Measurements from ENCODE around the gene SUSD3. TPM values are rescaled to one million over a fixed set of nuclear protein-coding genes. Genes with fewer than 3 reads are reported as not detected.
A peak's percentile ranks its signal among the peaks of the same experiment; 100 is the strongest.

Gene SUSD3
- 27.9 and 29.6 TPM in 2 replicates for total RNA-seq (2013; cell fraction: nucleolus; rRNA removed)
- total RNA-seq (2014; rRNA removed): 61.6 and 65.6 TPM in 2 replicates
- 26.9 and 29.8 TPM in 2 replicates for total RNA-seq (2014; rRNA removed; fragmentation: Illumina TruSeq; extraction: Trizol)
- total RNA-seq (2021): 37.6 and 39.8 TPM in 2 replicates
- 15.3 TPM for polyA plus RNA-seq (2011; ENCODE audit: low read depth)
- polyA plus RNA-seq (2011; rRNA removed): 60.0 and 92.0 TPM in 2 replicates
- 129 and 170 TPM in 2 replicates for polyA plus RNA-seq (2011; cell fraction: cytosol; rRNA removed)
- 83.1 and 109 TPM in 2 replicates for polyA plus RNA-seq (2011; cell fraction: nucleus; rRNA removed)
- polyA plus RNA-seq (2012): 25.7 and 33.6 TPM in 2 replicates
- 5.4 and 14.1 TPM in 2 replicates for polyA plus RNA-seq (2014; fragmentation: Illumina TruSeq; extraction: Trizol)
- 10 to 100 TPM in 1 of 2 experiments, 1 to 10 TPM in 1; 2.5 to 15.1 TPM for polyA plus RNA-seq (2014; fragmentation: Nextera tagmentation; extraction: Ambion mirVana)
- polyA plus RNA-seq (2014; rRNA removed): 72.4 and 79.6 TPM in 2 replicates
- polyA plus RNA-seq (2016; fragmentation: Nextera tagmentation; extraction: Ambion mirVana): 10 to 100 TPM; 30.9 to 31.3 TPM
- polyA minus RNA-seq (2011; rRNA and poly(A)+ RNA removed): 46.4 and 91.1 TPM in 2 replicates
- polyA minus RNA-seq (2011; cell fraction: cytosol; rRNA and poly(A)+ RNA removed): 31.3 and 42.8 TPM in 2 replicates
- polyA minus RNA-seq (2011; cell fraction: nucleus; rRNA and poly(A)+ RNA removed): 11.1 and 14.0 TPM in 2 replicates
- Bru-seq, nascent RNA: percentile 81 among the genes with signal in this experiment
- percentile 78 among the genes with signal in this experiment for BruChase-seq, experiment 1, labeled RNA remaining after a 6-hour chase
- percentile 77 among the genes with signal in this experiment for BruChase-seq, experiment 2, labeled RNA remaining after a 2-hour chase
- long read RNA-seq, experiment 1, transcript SUSD3-202 (5 exons, 1,195 nt): major isoform, 27 of 42 reads
- long read RNA-seq, experiment 1, partial matches to known transcripts: 2 of 42 reads
- long read RNA-seq, experiment 1, other reads (novel, unspliced or antisense): 10 of 42 reads
- long read RNA-seq, experiment 2, partial matches to known transcripts: 4 of 15 reads
- long read RNA-seq, experiment 2, other reads (novel, unspliced or antisense): 5 of 15 reads

DNA sequence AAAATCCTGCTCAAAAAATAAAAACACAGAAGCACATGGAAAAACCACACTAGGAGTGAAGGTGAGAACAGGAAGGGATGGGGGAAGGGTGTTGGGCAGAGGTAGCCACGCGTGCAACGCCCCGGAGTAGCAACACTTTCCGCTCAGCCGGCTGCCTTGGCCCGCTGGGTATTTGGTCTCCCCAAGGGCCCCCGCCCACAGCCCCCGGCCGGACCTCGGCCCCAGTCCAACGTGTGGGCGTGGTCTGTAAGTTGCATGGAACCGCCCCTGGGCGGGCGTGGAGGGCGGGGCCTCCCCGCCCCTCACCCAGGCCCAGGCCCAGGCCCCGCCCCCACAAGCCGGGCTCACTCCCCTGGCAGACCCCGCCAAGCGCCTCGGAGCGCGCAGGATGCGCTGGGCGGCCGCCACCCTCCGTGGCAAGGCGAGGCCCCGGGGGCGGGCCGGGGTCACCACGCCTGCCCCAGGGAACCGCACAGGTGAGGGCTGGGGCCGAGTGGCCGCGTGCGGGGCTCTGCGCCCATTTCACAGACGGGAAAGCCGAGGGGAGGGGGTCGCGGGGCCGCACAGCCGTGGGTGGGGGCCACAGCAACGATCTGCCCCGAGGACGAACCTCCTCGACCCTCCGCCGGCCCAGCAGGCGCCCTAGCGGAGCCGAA, at the start of gene SUSD3:
Gene SUSD3, plus strand, starts transcription at position 347 of the 656 bp plus-strand sequence. Its CDS starts 42 bp downstream, at position 389.
- DNase-seq (ENCODE audit: low read depth, low spot score) (peak; percentile 60), ATAC-seq (peak; percentile 77), FAIRE-seq (no peak)
- H3K9ac ChIP-seq (ENCODE audit: control insufficient read depth, insufficient read depth, low read length): peak within 1 kb of the TSS; percentile 93
- CTCF ChIA-PET: interaction anchor here (1.0 to 4.3 kb wide), 4 partner anchors 30 to 102 kb away, joined by 3 to 22 read pairs (median 4); no protein-coding TSS in a partner anchor
- H3K27ac ChIP-seq (ENCODE audit: control insufficient read depth, insufficient read depth): peak within 1 kb of the TSS; percentile 88
- no peaks in the 10 kb centered on the region for H3K27me3 ChIP-seq (replicated peaks in 1 of 2; ENCODE audit: control insufficient read depth in 2 of 2, insufficient read depth in 2 of 2, low read length in 1 of 2)
- peak within 1 kb of the TSS; percentile 81 for H3K4me3 ChIP-seq
- H3K79me2 ChIP-seq (ENCODE audit: control insufficient read depth, insufficient read depth, low read length): peaks cover 40% of the 10 kb centered on the region
- RAD21 ChIA-PET (ENCODE audit: unreplicated experiment): interaction anchor here (1.4 to 4.6 kb wide), 5 partner anchors 30 to 75 kb away, joined by 6 to 22 read pairs (median 9); partner anchors contain the start of gene NINJ1
- H2AFZ ChIP-seq (ENCODE audit: control insufficient read depth, low read depth, low read length): peak within 1 kb of the TSS; percentile 54
- BruUV-seq (replicated peaks): no TSS peak
- in situ Hi-C loops (cut with MboI): no loop called here
- SMC1A ChIA-PET (ENCODE audit: uncharacterized antibody, unreplicated experiment): interaction anchor here (0.9 to 3.2 kb wide), 6 partner anchors 29 to 70 kb away, joined by 3 to 15 read pairs (median 7); no protein-coding TSS in a partner anchor
- no peaks in the 10 kb centered on the region for H3K36me3 ChIP-seq (ENCODE audit: control insufficient read depth in 2 of 2, insufficient read depth in 2 of 2, low read length in 1 of 2)
- H3K9me3 ChIP-seq (replicated peaks; ENCODE audit: control insufficient read depth, insufficient read depth, low read length): no peaks in the 10 kb centered on the region
- peaks cover 48% of the 10 kb centered on the region for H3K4me1 ChIP-seq (ENCODE audit: control insufficient read depth, insufficient read depth, low read length)
- 2% methylated on average over 41 of the region's 55 CpGs for WGBS (ENCODE audit: insufficient coverage, insufficient replicate concordance, low lambda C conversion rate, missing lambda C conversion rate)
- POLR2A ChIA-PET: interaction anchor here (1.0 to 3.1 kb wide), 4 partner anchors 35 to 40 kb away, joined by 4 to 36 read pairs (median 4); partner anchors contain the start of gene CARD19
- H3K4me2 ChIP-seq (ENCODE audit: control insufficient read depth, insufficient read depth): peak within 1 kb of the TSS; percentile 93
- intact Hi-C loops (cut with micrococcal nuclease; ENCODE audit: unreplicated experiment): loop anchor here (5.0 kb wide), 1 partner anchor 56 kb away; no protein-coding TSS in a partner anchor
- H4K20me1 ChIP-seq (ENCODE audit: control insufficient read depth, insufficient read depth): no peaks in the 10 kb centered on the region
- no peak for TF ChIP-seq RFX5 (IDR thresholded peaks at IDR 0.05; ENCODE audit: low read depth, low read length)
- peak; percentile 58; the same call in 1 of the 2 replicates for TF ChIP-seq HDGF (IDR thresholded peaks at IDR 0.05)
- TF ChIP-seq NR2F1 (conservative IDR thresholded peaks at IDR 0.05): peak; percentile 90
- no peak for TF ChIP-seq YY1 (IDR thresholded peaks at IDR 0.05; ENCODE audit: low read depth, low read length)
- TF ChIP-seq STAT3 (IDR thresholded peaks at IDR 0.05; ENCODE audit: low read depth, low read length): no peak
- TF ChIP-seq BHLHE40 (IDR thresholded peaks at IDR 0.05; ENCODE audit: borderline replicate concordance in 1 of 2, low read depth in 2 of 2, low read length in 1 of 2): peak; percentile 61 to 84; a peak in 3 of 4 replicates
- TF ChIP-seq ZNF217 (IDR thresholded peaks at IDR 0.05): peak; percentile 74; the same call in 1 of the 2 replicates
- TF ChIP-seq IKZF2 (IDR thresholded peaks at IDR 0.05): peak; percentile 95
- no peak for TF ChIP-seq NFXL1 (IDR thresholded peaks at IDR 0.05; ENCODE audit: borderline replicate concordance)
- TF ChIP-seq EP300 (IDR thresholded peaks at IDR 0.05; ENCODE audit: borderline replicate concordance in 1 of 2, control insufficient read depth in 1 of 2, low read depth in 2 of 2, low read length in 2 of 2): peak in 1 of 2 experiments; percentile 42; a peak in 2 of 4 replicates
- TF ChIP-seq BCL11A (IDR thresholded peaks at IDR 0.05; ENCODE audit: low read depth, low read length): peak; percentile 35; the same call in 1 of the 2 replicates
- TF ChIP-seq TARDBP (IDR thresholded peaks at IDR 0.05; ENCODE audit: borderline replicate concordance): no peak
- peak; percentile 26; the same call in 1 of the 2 replicates for TF ChIP-seq MXI1 (IDR thresholded peaks at IDR 0.05; ENCODE audit: low read depth, low read length)
- TF ChIP-seq, protein P1, sequence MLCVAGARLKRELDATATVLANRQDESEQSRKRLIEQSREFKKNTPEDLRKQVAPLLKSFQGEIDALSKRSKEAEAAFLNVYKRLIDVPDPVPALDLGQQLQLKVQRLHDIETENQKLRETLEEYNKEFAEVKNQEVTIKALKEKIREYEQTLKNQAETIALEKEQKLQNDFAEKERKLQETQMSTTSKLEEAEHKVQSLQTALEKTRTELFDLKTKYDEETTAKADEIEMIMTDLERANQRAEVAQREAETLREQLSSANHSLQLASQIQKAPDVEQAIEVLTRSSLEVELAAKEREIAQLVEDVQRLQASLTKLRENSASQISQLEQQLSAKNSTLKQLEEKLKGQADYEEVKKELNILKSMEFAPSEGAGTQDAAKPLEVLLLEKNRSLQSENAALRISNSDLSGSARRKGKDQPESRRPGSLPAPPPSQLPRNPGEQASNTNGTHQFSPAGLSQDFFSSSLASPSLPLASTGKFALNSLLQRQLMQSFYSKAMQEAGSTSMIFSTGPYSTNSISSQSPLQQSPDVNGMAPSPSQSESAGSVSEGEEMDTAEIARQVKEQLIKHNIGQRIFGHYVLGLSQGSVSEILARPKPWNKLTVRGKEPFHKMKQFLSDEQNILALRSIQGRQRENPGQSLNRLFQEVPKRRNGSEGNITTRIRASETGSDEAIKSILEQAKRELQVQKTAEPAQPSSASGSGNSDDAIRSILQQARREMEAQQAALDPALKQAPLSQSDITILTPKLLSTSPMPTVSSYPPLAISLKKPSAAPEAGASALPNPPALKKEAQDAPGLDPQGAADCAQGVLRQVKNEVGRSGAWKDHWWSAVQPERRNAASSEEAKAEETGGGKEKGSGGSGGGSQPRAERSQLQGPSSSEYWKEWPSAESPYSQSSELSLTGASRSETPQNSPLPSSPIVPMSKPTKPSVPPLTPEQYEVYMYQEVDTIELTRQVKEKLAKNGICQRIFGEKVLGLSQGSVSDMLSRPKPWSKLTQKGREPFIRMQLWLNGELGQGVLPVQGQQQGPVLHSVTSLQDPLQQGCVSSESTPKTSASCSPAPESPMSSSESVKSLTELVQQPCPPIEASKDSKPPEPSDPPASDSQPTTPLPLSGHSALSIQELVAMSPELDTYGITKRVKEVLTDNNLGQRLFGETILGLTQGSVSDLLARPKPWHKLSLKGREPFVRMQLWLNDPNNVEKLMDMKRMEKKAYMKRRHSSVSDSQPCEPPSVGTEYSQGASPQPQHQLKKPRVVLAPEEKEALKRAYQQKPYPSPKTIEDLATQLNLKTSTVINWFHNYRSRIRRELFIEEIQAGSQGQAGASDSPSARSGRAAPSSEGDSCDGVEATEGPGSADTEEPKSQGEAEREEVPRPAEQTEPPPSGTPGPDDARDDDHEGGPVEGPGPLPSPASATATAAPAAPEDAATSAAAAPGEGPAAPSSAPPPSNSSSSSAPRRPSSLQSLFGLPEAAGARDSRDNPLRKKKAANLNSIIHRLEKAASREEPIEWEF (IDR thresholded peaks at IDR 0.05; ENCODE audit: insufficient replicate concordance, low read depth, low read length): no peak
